Lung (tissue), 12 donors: ENCODE measurements around the gene STK25. TPM values are rescaled to one million over a fixed set of nuclear protein-coding genes. Genes with fewer than 3 reads are reported as not detected.
"Not testable (repeated sequence)": the region's sequence is repeated elsewhere in the genome, so short reads cannot be mapped to it uniquely, and the experiment has no call there.

Source experiments
- ATAC-seq: fragments of 200-7000 bp; cut with Tn5 transposase; one replicate; pipeline ENCODE4 v1.9.1; 2020; ENCODE audit warnings: moderate number of reproducible peaks; ENCODE audit not compliant: insufficient read depth, low FRiP score
- DNase-seq, 3 donors: peaks; one replicate each; pipeline ENCODE4 v3.0.0-alpha.2; 2013 to 2017
- H3K27ac ChIP-seq, 2 donors: one replicate each; pipeline ENCODE4 v1.5.1; 2013; ENCODE audit warnings: mild to moderate bottlenecking in 2 of 2, moderate library complexity in 2 of 2, control low read depth in 1 of 2, inconsistent platforms in 1 of 2, low read depth in 1 of 2, low read length in 1 of 2
- H3K27me3 ChIP-seq, 3 donors: one replicate each; pipeline ENCODE4 v1.5.1; 2013; ENCODE audit warnings: low read length in 2 of 3; ENCODE audit not compliant: control insufficient read depth in 3 of 3, insufficient read depth in 3 of 3
- H3K36me3 ChIP-seq, 4 donors: one replicate each; pipeline ENCODE4 v1.5.1; 2013; ENCODE audit warnings: low read length in 4 of 4, mild to moderate bottlenecking in 1 of 4, moderate library complexity in 1 of 4; ENCODE audit not compliant: control insufficient read depth in 4 of 4, insufficient read depth in 4 of 4
- H3K4me1 ChIP-seq, 5 donors: one replicate each; pipeline ENCODE4 v1.5.1; 2013; ENCODE audit warnings: low read length in 5 of 5, mild to moderate bottlenecking in 2 of 5, moderate library complexity in 1 of 5; ENCODE audit not compliant: control insufficient read depth in 5 of 5, insufficient read depth in 5 of 5
- H3K4me3 ChIP-seq: one replicate; pipeline ENCODE4 v1.5.1; 2013; ENCODE audit warnings: mild to moderate bottlenecking, control low read depth, moderate library complexity
- H3K9ac ChIP-seq, 2 donors: one replicate each; pipeline ENCODE4 v1.5.1; 2013; ENCODE audit warnings: low read length in 2 of 2, control low read depth in 1 of 2; ENCODE audit not compliant: insufficient read depth in 1 of 2
- H3K9me3 ChIP-seq, 4 donors: one replicate each; pipeline ENCODE4 v1.5.1; 2013; ENCODE audit warnings: low read length in 3 of 4, mild to moderate bottlenecking in 1 of 4, moderate library complexity in 1 of 4; ENCODE audit not compliant: control insufficient read depth in 4 of 4, insufficient read depth in 3 of 4
- WGBS, 2 donors: extraction: QIAGEN DNeasy Blood & Tissue Kit; methylation state at CpG; one replicate each; pipeline ENCODE4 v1.1.7; 2013; 5-methylcytosine and 5-hydroxymethylcytosine counted together
- polyA plus RNA-seq, 2 donors: library from polyadenylated mRNA; stranded (reverse); fragments of 200-250 nt; gene quantifications; one replicate each; pipeline ENCODE4 v1.2.1, GENCODE V29; 2013
- total RNA-seq, 2 donors: library from RNA; depleted of rRNA in 1 of 2; stranded (reverse); fragments of >200 nt in 1 of 2; gene quantifications; one replicate each; pipeline ENCODE4 v1.2.1, GENCODE V29; 2014 to 2021
- TF ChIP-seq, protein P1 (sequence below): IDR thresholded peaks from 2 replicates; pipeline ENCODE4 v1.5.1; 2012; ENCODE audit warnings: mild to moderate bottlenecking; ENCODE audit errors: control extremely low read depth, extremely low read depth
- donor health status: control.
- donor health status: control.
- donor health status: Bipolar disorder and iron deficiency.
- donor health status: healthy.
- donor health status: DM: yes; HTN: yes; CAD: no.

Gene STK25
- total and polyA plus RNA-seq, 4 donors, result 126 to 182 (median 136) TPM

DNA sequence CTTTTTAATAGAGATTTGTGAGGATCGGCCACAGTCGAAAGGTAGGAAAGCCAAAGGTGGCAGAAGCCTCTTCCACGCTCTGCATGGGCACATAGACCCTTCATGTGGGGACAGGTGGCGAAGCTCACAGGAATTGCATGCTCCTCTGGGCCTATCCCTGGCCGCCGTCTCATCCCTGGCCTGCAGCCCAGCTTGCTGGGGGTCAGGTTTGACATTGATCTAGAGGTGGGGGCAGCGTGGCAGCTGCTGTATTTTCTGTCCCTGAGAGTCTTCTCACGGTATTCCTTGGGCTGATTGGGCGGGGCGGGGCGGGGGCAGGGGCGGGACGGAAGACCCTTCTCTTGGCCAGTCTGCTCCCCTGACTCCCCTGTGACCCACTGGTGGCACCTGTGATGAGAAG is 48.9 kb downstream of the STK25 start:
- peaks cover 0 to 8% (median 0%) of the 10 kb centered on the region in 4 donors for H3K36me3 ChIP-seq

DNA sequence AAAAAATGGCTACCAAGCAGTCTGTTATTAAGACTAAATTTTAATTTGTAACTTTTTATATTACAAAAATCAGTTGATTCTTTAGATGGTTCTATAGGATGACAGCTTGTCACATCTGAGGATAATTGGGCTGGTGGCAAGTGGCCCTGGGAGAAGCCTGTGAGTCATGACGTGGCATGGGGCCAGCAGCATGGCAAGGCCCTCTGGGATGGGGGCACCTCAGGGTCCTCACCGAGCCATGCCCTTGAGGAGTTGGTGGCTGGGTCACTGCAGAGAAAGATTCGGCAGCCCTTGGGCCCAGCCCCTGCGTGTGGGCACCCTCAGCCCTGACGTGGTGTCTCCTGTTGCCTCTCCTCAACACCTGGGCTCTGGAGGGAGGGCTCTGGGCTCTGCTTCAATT is 49.7 kb downstream of the STK25 start:
- H3K36me3 ChIP-seq, result peaks cover 0 to 3% (median 0%) of the 10 kb centered on the region in 4 donors
- no peak for ATAC-seq
- no peak for DNase-seq
- no peaks in the 10 kb centered on the region for H3K9me3 ChIP-seq
- no peaks in the 10 kb centered on the region for H3K27me3 ChIP-seq
- H3K4me3 ChIP-seq, result no peak overlapping the region
- WGBS, 2 donors, result 93 to 99% methylated on average over 5 of the region's 5 CpGs
- no peak overlapping the region for H3K27ac ChIP-seq
- TF ChIP-seq, protein P1, sequence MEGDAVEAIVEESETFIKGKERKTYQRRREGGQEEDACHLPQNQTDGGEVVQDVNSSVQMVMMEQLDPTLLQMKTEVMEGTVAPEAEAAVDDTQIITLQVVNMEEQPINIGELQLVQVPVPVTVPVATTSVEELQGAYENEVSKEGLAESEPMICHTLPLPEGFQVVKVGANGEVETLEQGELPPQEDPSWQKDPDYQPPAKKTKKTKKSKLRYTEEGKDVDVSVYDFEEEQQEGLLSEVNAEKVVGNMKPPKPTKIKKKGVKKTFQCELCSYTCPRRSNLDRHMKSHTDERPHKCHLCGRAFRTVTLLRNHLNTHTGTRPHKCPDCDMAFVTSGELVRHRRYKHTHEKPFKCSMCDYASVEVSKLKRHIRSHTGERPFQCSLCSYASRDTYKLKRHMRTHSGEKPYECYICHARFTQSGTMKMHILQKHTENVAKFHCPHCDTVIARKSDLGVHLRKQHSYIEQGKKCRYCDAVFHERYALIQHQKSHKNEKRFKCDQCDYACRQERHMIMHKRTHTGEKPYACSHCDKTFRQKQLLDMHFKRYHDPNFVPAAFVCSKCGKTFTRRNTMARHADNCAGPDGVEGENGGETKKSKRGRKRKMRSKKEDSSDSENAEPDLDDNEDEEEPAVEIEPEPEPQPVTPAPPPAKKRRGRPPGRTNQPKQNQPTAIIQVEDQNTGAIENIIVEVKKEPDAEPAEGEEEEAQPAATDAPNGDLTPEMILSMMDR, result no peak
- H3K9ac ChIP-seq, result no peak overlapping the region
- H3K4me1 ChIP-seq, result peaks cover 0 to 3% (median 0%) of the 10 kb centered on the region in 5 donors

More for the DNA sequence above, 48.9 kb downstream of the STK25 start:
- Histone ChIP-seq H3K9me3 (no peaks in the 10 kb centered on the region), H3K4me3 (no peak overlapping the region), H3K27me3 (no peaks in the 10 kb centered on the region), H3K4me1 (peaks cover 0 to 3% (median 0%) of the 10 kb centered on the region in 5 donors), H3K27ac (no peak overlapping the region), H3K9ac (no peak overlapping the region)
- no peak for DNase-seq
- WGBS, 2 donors, result 96% methylated on average over 13 of the region's 13 CpGs
- ATAC-seq, result no peak
- TF ChIP-seq, protein P1, result no peak

DNA sequence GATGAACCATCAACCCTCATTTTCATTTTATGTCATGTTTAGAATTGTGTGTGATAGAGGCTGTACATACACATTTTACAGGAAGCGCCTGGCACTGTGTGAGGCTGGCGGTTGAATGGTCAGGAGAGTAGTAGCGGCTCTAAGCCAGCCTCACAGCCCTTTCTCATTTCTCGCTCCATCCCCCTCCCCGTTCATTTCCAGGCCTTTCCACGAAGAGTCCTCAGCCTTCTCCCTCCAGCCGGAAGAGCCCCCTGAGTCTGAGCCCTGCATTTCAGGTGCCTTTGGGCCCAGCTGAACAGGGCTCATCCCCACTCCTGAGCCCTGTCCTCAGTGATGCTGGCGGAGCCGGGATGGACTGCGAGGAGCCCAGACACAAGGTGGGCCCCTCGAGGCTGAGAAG is 51.8 kb downstream of the STK25 start:
- 84 to 87% methylated on average over 11 of the region's 11 CpGs for WGBS, 2 donors
- no peak for DNase-seq
- no peak overlapping the region for H3K27ac ChIP-seq
- no peaks in the 10 kb centered on the region for H3K9me3 ChIP-seq
- no peak overlapping the region for H3K4me3 ChIP-seq
- no peaks in the 10 kb centered on the region for H3K27me3 ChIP-seq
- H3K36me3 ChIP-seq, result no peaks in the 10 kb centered on the region
- no peak for ATAC-seq
- TF ChIP-seq, protein P1, result no peak
- H3K4me1 ChIP-seq, result no peaks in the 10 kb centered on the region
- H3K9ac ChIP-seq, result no peak overlapping the region

DNA sequence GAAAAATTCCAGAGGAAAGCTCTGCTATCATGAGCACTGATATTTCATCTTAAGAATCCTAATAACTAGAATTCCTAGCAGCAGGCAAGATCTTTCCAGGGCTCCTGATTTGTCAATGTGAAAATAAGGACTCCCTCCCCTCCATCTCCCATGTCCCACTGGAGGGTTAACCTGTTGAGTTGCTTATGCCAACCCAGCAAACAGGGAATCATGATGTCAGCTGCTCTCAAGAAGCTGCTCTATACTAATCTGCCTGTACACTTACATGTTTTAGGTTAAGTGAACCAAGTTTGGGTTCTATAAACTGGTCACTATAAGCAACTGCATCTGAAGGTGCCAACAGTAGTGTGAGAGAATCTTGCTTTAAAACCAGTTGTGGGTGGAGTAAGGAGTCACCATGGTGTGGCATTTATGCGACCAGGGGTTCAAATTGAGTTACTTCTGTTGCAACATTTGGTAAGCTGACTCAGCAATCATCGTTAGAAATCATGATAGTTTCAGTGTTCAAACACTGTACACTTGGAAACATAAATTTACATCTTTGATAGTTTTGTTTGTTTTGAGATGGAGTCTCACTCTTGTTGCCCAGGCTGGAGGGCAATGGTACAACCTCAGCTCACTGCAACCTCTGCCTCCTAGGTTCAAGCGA is 53.4 kb downstream of the STK25 start:
- TF ChIP-seq, protein P1, result no peak
- no peaks in the 10 kb centered on the region for H3K9me3 ChIP-seq
- H3K36me3 ChIP-seq, result no peaks in the 10 kb centered on the region
- H3K9ac ChIP-seq, result no peak overlapping the region
- ATAC-seq, result no peak
- H3K4me1 ChIP-seq, result no peaks in the 10 kb centered on the region
- no peaks in the 10 kb centered on the region for H3K27me3 ChIP-seq
- H3K27ac ChIP-seq, result no peak overlapping the region
- 56 to 64% methylated on average over 3 of the region's 3 CpGs for WGBS, 2 donors
- DNase-seq, result no peak
- H3K4me3 ChIP-seq, result no peak overlapping the region

DNA sequence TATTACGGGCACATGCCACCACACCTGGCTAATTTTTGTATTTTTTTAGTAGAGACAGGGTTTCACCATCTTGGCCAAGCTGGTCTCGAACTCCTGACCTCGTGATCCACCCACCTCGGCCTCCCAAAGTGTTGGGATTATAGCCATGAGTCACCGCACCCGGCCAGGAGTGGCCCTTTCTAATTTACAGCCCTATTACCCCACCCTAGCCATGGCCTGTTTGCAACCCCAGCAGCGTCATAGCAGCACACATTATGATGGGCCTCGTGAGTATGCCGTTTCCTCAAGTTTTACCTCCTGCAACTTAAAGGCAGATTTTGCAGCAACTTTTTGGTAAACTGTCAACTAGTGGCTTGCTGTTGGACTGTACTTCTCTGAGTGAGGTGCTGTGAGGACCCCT is 54.5 kb downstream of the STK25 start:
- not testable (repeated sequence) for H3K9ac ChIP-seq, ATAC-seq, H3K4me1 ChIP-seq, H3K9me3 ChIP-seq, H3K36me3 ChIP-seq, H3K27ac ChIP-seq, H3K27me3 ChIP-seq, DNase-seq, H3K4me3 ChIP-seq
- 92 to 96% methylated on average over 9 of the region's 9 CpGs for WGBS, 2 donors
